Uterus (tissue), 4 donors: Measurements from ENCODE around the gene STX18. TPM values are rescaled to one million over a fixed set of nuclear protein-coding genes. Genes with fewer than 3 reads are reported as not detected.

Experiments
- DNase-seq, 2 donors: peaks; one replicate each; pipeline ENCODE4 v3.0.0-alpha.2; 2019 to 2020
- H3K27ac ChIP-seq, 2 donors: fragments of 200-600 bp; sonication (generic); 1 replicate in 1 of 2; 2 replicates in 1 of 2; pipeline ENCODE4 v1.5.1; 2016 to 2018
- H3K27me3 ChIP-seq, 2 donors: fragments of 200-600 bp; sonication (generic); one replicate each; pipeline ENCODE4 v1.5.1; 2018 to 2019; ENCODE audit warnings: control low read depth in 1 of 2
- H3K36me3 ChIP-seq, 2 donors: fragments of 200-600 bp; sonication (generic); one replicate each; pipeline ENCODE4 v1.5.1; 2019; ENCODE audit warnings: control low read depth in 1 of 2
- H3K4me1 ChIP-seq, 2 donors: fragments of 200-600 bp; sonication (generic); one replicate each; pipeline ENCODE4 v1.5.1; 2018 to 2019; ENCODE audit warnings: control low read depth in 1 of 2
- H3K4me3 ChIP-seq, 2 donors: fragments of 200-600 bp; sonication (generic); 1 replicate in 1 of 2; 2 replicates in 1 of 2; pipeline ENCODE4 v1.5.1; 2018 to 2019; ENCODE audit warnings: mild to moderate bottlenecking in 1 of 2
- H3K9me3 ChIP-seq, 2 donors: fragments of 200-600 bp; sonication (generic); one replicate each; pipeline ENCODE4 v1.5.1; 2019; ENCODE audit warnings: control low read depth in 1 of 2
- POLR2A ChIP-seq, 2 donors: fragments of 450-650 bp; IDR thresholded peaks; one replicate each; pipeline ENCODE4 v1.6.1; 2016; ENCODE audit warnings: antibody characterized with exemption in 2 of 2, mild to moderate bottlenecking in 1 of 2, moderate library complexity in 1 of 2
- intact Hi-C: fragments of 100-400 bp; cut with DNase I; formaldehyde crosslinking; loops from one replicate; pipeline ENCODE4 v1.15.1; 2023; ENCODE audit warnings: low total_unique reads
- total RNA-seq, 4 donors: library from RNA; depleted of rRNA in 3 of 4; stranded (reverse); fragments of >200 nt in 3 of 4; gene quantifications; one replicate each; pipeline versions ENCODE4 v1.1.0 to v1.2.4, GENCODE V29; 2014 to 2023
- TF ChIP-seq, protein P1 (sequence below), 4 experiments: fragments of 200-600 bp in 2 of 4; fragments of 450-650 bp in 2 of 4; sonication (generic) in 2 of 4; IDR thresholded peaks; one replicate each; pipeline ENCODE4 v1.5.1; 2016 to 2019; ENCODE audit warnings: antibody characterized with exemption in 4 of 4, mild to moderate bottlenecking in 2 of 4, moderate library complexity in 1 of 4
- donor health status: DM: yes; HTN: yes; CAD: no.

The STX18 gene
- total RNA-seq, 4 donors from 2014 or later: 6.4 to 62.5 (median 28.9) TPM

DNA sequence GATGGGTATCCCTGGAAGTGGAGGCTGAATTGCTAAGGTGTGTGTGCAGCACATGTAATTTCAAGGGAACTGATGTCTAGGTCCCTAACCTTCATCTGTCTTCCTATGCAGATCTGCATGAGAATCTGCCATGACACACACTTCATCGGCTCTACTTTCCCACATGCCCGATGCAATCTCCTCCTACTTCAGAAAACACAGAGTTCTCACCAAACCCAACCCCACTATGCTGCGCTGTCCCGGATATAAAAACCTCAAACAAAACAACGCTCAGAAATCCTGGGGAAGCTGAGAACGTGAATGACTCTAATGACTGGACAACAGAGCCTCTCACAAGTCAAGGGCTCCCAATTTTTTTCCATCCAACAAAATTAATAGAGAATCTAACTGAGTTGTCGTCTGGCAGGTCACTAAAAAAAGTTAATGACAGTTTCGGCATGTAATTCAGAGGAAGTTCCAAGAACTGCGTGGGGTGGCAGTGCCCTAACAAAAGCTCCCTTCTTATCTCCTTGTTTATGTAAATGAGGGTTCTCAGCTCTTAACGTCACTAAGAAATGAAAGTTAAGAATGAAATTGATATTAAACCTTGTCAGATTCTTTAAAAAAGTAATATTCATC, 39.0 kb downstream of the STX18 start:
- no peak for TF ChIP-seq POLR2A (IDR thresholded peaks at IDR 0.05)
- TF ChIP-seq, protein P1, sequence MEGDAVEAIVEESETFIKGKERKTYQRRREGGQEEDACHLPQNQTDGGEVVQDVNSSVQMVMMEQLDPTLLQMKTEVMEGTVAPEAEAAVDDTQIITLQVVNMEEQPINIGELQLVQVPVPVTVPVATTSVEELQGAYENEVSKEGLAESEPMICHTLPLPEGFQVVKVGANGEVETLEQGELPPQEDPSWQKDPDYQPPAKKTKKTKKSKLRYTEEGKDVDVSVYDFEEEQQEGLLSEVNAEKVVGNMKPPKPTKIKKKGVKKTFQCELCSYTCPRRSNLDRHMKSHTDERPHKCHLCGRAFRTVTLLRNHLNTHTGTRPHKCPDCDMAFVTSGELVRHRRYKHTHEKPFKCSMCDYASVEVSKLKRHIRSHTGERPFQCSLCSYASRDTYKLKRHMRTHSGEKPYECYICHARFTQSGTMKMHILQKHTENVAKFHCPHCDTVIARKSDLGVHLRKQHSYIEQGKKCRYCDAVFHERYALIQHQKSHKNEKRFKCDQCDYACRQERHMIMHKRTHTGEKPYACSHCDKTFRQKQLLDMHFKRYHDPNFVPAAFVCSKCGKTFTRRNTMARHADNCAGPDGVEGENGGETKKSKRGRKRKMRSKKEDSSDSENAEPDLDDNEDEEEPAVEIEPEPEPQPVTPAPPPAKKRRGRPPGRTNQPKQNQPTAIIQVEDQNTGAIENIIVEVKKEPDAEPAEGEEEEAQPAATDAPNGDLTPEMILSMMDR (IDR thresholded peaks at IDR 0.05): no peak
- Histone ChIP-seq H3K27me3 (no peaks in the 10 kb centered on the region), H3K36me3 (no peaks in the 10 kb centered on the region), H3K27ac (peak overlapping the region; percentile 27 to 78), H3K4me3 (no peak overlapping the region), H3K9me3 (no peaks in the 10 kb centered on the region), H3K4me1 (no peaks in the 10 kb centered on the region)
- intact Hi-C loops: no loop called here
- DNase-seq: no peak

- DNase-seq: no peak
- intact Hi-C loops: no loop called here
- Histone ChIP-seq H3K27ac (peak overlapping the region in 1 of 2 donors; percentile 78), H3K36me3 (no peaks in the 10 kb centered on the region), H3K4me3 (no peak overlapping the region), H3K4me1 (no peaks in the 10 kb centered on the region), H3K27me3 (no peaks in the 10 kb centered on the region), H3K9me3 (no peaks in the 10 kb centered on the region)
- TF ChIP-seq, protein P1 (IDR thresholded peaks at IDR 0.05): no peak
- TF ChIP-seq POLR2A (IDR thresholded peaks at IDR 0.05): no peak
Measured at GRCh38 chr4:4501679-4502078, 40.2 kb downstream of the STX18 start.

GRCh38 chr4:4499438-4500123, 42.3 kb downstream of the STX18 start:
- Histone ChIP-seq H3K9me3 (no peaks in the 10 kb centered on the region), H3K4me1 (no peaks in the 10 kb centered on the region), H3K27me3 (no peaks in the 10 kb centered on the region), H3K27ac (peak overlapping the region in 1 of 2 donors; percentile 78), H3K36me3 (no peaks in the 10 kb centered on the region), H3K4me3 (no peak overlapping the region)
- TF ChIP-seq, protein P1 (IDR thresholded peaks at IDR 0.05): no peak
- no peak for TF ChIP-seq POLR2A (IDR thresholded peaks at IDR 0.05)
- intact Hi-C loops: no loop called here
- DNase-seq: no peak

DNA sequence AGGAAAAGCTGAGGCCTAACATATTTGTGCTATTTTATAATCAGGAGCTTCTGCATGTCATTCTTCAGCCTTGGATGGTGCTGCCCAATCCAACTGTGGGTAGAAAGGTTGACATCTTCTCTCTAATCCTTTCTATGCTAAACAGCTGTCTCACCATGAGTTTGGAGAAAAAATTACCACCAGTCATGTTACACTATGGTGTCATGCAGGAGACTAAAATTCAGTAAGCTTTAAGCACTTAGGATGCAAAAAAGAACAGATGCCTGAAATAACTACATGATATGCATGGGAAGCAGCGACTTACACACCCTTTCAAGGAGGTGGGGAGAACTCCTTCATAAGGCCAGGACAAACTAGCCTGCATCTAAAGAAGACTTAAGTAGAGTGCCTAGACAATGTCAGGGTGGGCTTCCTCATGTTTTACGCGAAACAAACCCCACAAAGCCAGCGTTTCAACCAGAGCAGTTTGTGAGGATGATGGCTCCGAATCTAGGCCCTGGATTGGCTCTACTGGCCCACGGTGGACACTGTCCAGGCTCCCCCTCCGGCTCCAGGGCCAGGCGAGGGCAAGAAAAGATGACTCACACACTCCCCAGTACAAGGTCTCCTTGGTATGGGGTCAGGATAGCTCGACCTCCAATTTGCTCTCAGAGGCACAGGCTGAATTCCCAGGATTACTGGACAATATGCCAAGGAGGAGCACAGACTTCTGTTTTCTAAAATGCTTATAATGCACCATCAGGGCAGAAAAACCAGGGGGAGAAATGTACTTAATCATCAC, 45.1 kb downstream of the STX18 start:
- peak; percentile 68 to 78 for DNase-seq
- intact Hi-C loops: no loop called here
- H3K4me1 ChIP-seq: no peaks in the 10 kb centered on the region

More for the DNA sequence above, 45.1 kb downstream of the STX18 start:
- Histone ChIP-seq H3K9me3 (no peaks in the 10 kb centered on the region), H3K36me3 (no peaks in the 10 kb centered on the region), H3K27ac (peak overlapping the region; percentile 74 to 78), H3K27me3 (no peaks in the 10 kb centered on the region), H3K4me3 (no peak overlapping the region)
- TF ChIP-seq POLR2A (IDR thresholded peaks at IDR 0.05): no peak
- TF ChIP-seq, protein P1 (IDR thresholded peaks at IDR 0.05): no peak
